Thoracic aorta endothelial cell (primary cell): ENCODE measurements around the gene RTN4. TPM values are rescaled to one million over a fixed set of nuclear protein-coding genes. Genes with fewer than 3 reads are reported as not detected.

Source experiments
- small RNA-seq: library from RNA; depleted of rRNA; stranded (forward); fragments of <200 nt; gene quantifications from one replicate; pipeline ENCODE3, GENCODE V24; 2012
- total RNA-seq: library from RNA; depleted of rRNA; stranded (reverse); fragments of >200 nt; gene quantifications from 2 replicates; pipeline ENCODE4 v1.2.3, GENCODE V29; 2012

Gene RTN4
- total RNA-seq, result 411 and 652 TPM in 2 replicates

GRCh38 chr2:55050100-55050994 lies at the start of gene RTN4:
Gene RTN4 (minus strand): TSS chr2:55050451. CDS start chr2:55050300, 151 bp downstream.

Small RNAs within 50 kb of the gene (small RNA-seq; reads per million reads assigned to genes)
- gene RNU6-433P, result not detected

Other genes starting within 250 kb of the RTN4 start
- gene CLHC1, start 181.8 kb upstream of the RTN4 start, total RNA-seq, result 9.2 and 9.7 TPM in 2 replicates
- gene RPS27A, start 182.2 kb upstream of the RTN4 start, total RNA-seq, result 1,243 and 1,329 TPM in 2 replicates
- 43.2 and 43.6 TPM in 2 replicates for gene MTIF2, start 218.8 kb upstream of the RTN4 start, total RNA-seq